ENCODE measurements around the gene RB1. TPM values are rescaled to one million over a fixed set of nuclear protein-coding genes. Genes with fewer than 3 reads are reported as not detected.

RB1 gene
- total RNA-seq, 2 donors from 2014 or later, result 18.7 to 20.1 TPM

DNA sequence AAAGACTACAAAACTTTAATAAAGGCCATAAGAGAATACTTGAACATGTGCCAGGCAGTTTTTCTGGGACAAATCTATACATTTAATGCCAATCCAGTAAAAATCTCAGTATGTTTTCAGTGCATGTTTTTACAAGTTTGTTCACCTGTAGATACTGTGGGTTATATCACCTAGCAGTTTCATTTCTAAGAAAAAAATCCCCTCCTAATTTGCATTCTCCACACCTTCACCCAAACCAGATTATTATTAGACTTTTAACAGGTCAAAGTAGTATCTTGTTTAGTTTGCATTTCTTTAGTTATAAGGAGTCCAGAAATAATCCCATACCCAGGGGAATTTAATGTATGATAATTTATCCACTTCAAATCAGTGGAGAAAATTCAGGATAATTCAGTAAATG is 126.3 kb downstream of the RB1 start:
- peaks cover 4% of the 10 kb centered on the region for H3K36me3 Mint-ChIP-seq (ENCODE audit: low read depth)
- H3K4me1 ChIP-seq (ENCODE audit: control insufficient read depth, insufficient read depth, low read length), result peaks cover 4% of the 10 kb centered on the region
- H3K9ac ChIP-seq (ENCODE audit: extremely low read depth, low read length, poor library complexity, severe bottlenecking), result no peak overlapping the region
- no peak overlapping the region for H3K4me3 Mint-ChIP-seq
- no peak for DNase-seq
- H3K4me1 Mint-ChIP-seq, result peaks cover 5% of the 10 kb centered on the region
- H3K9me3 ChIP-seq (ENCODE audit: control insufficient read depth, low read length), result no peaks in the 10 kb centered on the region
- H3K9me3 Mint-ChIP-seq, result no peaks in the 10 kb centered on the region
- H3K27me3 ChIP-seq (ENCODE audit: control insufficient read depth, insufficient read depth, low read length, poor library complexity, severe bottlenecking), result no peaks in the 10 kb centered on the region
- H3K4me3 ChIP-seq (ENCODE audit: low read length), result no peak overlapping the region
- H3K36me3 ChIP-seq (ENCODE audit: control insufficient read depth, insufficient read depth, low read length), result no peaks in the 10 kb centered on the region
- H3K27me3 Mint-ChIP-seq (ENCODE audit: insufficient read depth), result no peaks in the 10 kb centered on the region
- no peak overlapping the region for H3K27ac ChIP-seq (ENCODE audit: low read depth, low read length)
- TF ChIP-seq, protein P1, sequence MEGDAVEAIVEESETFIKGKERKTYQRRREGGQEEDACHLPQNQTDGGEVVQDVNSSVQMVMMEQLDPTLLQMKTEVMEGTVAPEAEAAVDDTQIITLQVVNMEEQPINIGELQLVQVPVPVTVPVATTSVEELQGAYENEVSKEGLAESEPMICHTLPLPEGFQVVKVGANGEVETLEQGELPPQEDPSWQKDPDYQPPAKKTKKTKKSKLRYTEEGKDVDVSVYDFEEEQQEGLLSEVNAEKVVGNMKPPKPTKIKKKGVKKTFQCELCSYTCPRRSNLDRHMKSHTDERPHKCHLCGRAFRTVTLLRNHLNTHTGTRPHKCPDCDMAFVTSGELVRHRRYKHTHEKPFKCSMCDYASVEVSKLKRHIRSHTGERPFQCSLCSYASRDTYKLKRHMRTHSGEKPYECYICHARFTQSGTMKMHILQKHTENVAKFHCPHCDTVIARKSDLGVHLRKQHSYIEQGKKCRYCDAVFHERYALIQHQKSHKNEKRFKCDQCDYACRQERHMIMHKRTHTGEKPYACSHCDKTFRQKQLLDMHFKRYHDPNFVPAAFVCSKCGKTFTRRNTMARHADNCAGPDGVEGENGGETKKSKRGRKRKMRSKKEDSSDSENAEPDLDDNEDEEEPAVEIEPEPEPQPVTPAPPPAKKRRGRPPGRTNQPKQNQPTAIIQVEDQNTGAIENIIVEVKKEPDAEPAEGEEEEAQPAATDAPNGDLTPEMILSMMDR (conservative IDR thresholded peaks at IDR 0.05), result no peak
- no peak overlapping the region for H3K27ac Mint-ChIP-seq

DNA sequence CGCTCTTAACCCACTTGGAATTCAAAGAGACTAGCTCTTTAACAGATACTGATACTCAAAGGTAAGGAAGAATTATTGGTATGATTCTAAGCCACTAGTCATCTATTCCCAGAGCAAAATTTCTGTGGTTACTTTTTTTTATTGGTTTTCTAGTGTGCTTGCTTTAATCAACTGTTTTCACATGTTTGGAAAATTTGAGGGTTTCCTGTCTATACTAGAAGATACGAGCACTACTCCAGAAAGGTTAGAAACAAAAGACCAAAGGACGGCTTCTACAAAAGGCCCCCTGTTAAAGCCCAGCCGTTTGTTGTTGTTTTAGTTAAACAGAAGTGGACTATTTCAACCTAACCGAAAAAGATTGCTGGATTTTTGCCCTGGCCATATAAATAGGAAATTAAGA is 127.9 kb downstream of the RB1 start:
- WGBS, 2 experiments (ENCODE audit: insufficient coverage in 1 of 2, insufficient read length in 1 of 2), result 65 to 85% methylated on average over 2 to 5 of the region's 5 CpGs
- Histone ChIP-seq H3K9ac (ENCODE audit: extremely low read depth, low read length, poor library complexity, severe bottlenecking) (no peak overlapping the region), H3K9me3 (ENCODE audit: control insufficient read depth, low read length) (no peaks in the 10 kb centered on the region), H3K4me3 (ENCODE audit: low read length) (no peak overlapping the region), H3K36me3 (ENCODE audit: control insufficient read depth, insufficient read depth, low read length) (no peaks in the 10 kb centered on the region), H3K27me3 (ENCODE audit: control insufficient read depth, insufficient read depth, low read length, poor library complexity, severe bottlenecking) (no peaks in the 10 kb centered on the region), H3K27ac (ENCODE audit: low read depth, low read length) (no peak overlapping the region), H3K4me1 (ENCODE audit: control insufficient read depth, insufficient read depth, low read length) (peaks cover 4% of the 10 kb centered on the region)
- Mint-ChIP-seq H3K4me1 (peaks cover 5% of the 10 kb centered on the region), H3K36me3 (ENCODE audit: low read depth) (peaks cover 4% of the 10 kb centered on the region), H3K27me3 (ENCODE audit: insufficient read depth) (no peaks in the 10 kb centered on the region), H3K4me3 (no peak overlapping the region), H3K9me3 (no peaks in the 10 kb centered on the region), H3K27ac (peak overlapping the region; percentile 48)
- DNase-seq, result no peak
- TF ChIP-seq, protein P1 (conservative IDR thresholded peaks at IDR 0.05), result no peak

DNA sequence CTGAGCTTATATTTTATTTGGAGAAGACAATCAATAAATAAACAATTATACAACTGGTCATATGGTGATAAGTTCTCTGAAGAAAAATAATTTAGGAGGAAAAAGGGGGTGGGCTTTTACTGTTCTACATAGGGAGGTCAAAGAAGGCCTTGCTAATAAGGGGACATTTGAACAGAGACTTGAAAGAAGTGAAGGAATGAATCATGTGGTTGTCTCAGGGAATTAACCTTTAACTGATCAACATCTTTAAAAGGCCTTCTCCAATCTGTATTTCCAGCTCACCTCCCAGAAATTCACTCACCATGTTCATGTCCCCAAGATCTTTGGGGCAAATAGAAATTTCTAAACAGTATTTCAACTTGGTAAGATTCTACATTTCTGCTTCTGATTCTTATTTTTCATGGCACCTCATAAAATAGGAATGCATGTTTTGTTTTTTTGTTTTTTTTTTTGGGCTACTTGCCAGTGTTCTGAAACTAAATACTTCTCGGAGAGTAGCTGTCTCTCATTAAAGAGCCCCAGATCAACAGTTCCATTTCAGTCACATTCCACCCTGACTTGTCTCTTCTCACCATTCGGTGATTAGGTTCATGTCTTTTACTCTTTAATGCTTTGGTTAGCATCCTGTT is 128.6 kb downstream of the RB1 start:
- no peak overlapping the region for H3K9ac ChIP-seq (ENCODE audit: extremely low read depth, low read length, poor library complexity, severe bottlenecking)
- no peak overlapping the region for H3K4me3 Mint-ChIP-seq
- no peak overlapping the region for H3K4me3 ChIP-seq (ENCODE audit: low read length)
- WGBS, 2 experiments (ENCODE audit: insufficient coverage in 1 of 2, insufficient read length in 1 of 2), result 85 to 93% methylated on average over 2 of the region's 2 CpGs
- TF ChIP-seq, protein P1 (conservative IDR thresholded peaks at IDR 0.05), result no peak
- DNase-seq, result no peak
- H3K9me3 Mint-ChIP-seq, result no peaks in the 10 kb centered on the region
- no peaks in the 10 kb centered on the region for H3K27me3 Mint-ChIP-seq (ENCODE audit: insufficient read depth)
- no peaks in the 10 kb centered on the region for H3K27me3 ChIP-seq (ENCODE audit: control insufficient read depth, insufficient read depth, low read length, poor library complexity, severe bottlenecking)
- H3K4me1 ChIP-seq (ENCODE audit: control insufficient read depth, insufficient read depth, low read length), result peaks cover 4% of the 10 kb centered on the region
- H3K4me1 Mint-ChIP-seq, result peaks cover 5% of the 10 kb centered on the region
- no peaks in the 10 kb centered on the region for H3K36me3 Mint-ChIP-seq (ENCODE audit: low read depth)
- H3K27ac ChIP-seq (ENCODE audit: low read depth, low read length), result no peak overlapping the region
- no peaks in the 10 kb centered on the region for H3K9me3 ChIP-seq (ENCODE audit: control insufficient read depth, low read length)
- H3K27ac Mint-ChIP-seq, result no peak overlapping the region
- H3K36me3 ChIP-seq (ENCODE audit: control insufficient read depth, insufficient read depth, low read length), result no peaks in the 10 kb centered on the region
